DMS153 (cell line): ENCODE data around the gene KIF2A.
"Not testable (repeated sequence)": the region's sequence is repeated elsewhere in the genome, so short reads cannot be mapped to it uniquely, and the experiment has no call there.

Experiments used
- DNase-seq: peaks from one replicate; lab custom pipeline; 2025; lab: John Stamatoyannopoulos, UW

KIF2A gene

DNA sequence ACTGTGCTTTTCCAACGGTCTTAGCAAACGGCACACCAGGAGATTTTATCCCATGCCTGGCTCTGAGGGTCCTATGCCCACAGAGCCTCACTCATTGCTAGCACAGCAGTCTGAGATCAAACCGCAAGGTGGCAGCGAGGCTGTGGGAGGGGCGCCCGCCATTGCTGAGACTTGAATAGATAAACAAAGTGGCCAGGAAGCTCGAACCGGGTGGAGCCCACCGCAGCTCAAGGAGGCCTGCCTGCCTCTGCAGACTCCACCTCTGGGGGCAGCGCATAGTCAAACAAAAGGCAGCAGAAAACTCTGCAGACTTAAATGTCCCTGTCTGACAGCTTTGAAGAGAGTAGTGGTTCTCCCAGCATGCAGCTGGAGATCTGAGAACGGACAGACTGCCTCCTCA, 14.2 kb upstream of the KIF2A start:
- DNase-seq, result not testable (repeated sequence)

DNA sequence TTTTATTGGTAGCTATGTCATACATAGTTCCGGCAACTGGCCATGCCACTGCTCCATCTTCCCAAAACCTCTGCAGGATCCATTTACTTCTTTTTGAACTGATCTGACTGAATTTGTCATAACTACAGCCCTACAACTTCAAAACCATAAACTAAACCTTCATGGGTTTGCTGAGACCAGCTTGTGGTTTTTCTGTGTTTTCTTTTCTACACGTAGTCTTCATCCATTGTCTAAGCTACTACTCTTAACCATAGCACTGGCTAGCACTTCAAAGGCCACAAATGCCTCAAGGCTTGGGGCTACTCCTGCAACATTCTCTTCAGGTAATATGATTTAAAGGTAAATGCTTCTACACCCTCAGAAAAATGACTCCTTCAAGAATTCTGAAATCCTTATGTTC, 9.0 kb upstream of the KIF2A start:
- DNase-seq, result no peak

DNA sequence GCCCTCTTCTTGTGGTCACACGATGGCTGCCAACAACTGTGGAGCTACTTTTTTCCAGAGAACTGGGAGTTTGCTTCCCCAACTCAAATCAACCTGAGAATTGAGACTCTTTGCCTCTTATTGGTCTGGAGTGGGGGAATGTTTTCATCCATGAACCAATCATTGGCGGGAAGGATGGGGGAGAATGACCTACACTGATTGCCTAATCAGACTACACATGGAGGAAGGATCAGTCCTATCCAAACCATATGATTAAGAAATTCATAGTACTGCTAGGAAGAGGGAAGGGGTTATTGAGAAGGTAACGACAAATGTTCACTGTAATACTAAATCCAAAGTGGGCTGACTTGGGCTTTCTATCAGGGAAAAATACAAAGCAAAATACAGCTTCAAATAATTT, 7.9 kb upstream of the KIF2A start:
- no peak for DNase-seq

DNA sequence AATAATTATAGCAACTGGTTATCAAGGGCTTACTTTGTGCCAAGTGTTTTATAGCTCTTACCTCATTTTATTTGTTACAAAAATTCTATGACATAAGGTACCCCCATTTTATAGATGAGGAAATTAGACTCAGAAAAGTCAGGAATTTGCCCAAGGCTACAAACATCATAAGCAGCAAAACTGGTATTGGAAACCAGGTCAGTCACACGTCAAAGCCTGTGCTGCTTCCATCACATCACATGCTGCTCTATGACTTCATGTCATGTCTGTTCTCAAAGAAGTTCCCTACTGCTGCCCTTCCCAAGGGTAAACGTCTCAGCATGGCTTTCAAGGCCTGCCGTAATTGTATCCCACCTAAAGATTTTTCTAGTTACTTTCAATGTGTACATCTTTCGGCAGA, 6.9 kb upstream of the KIF2A start:
- no peak for DNase-seq

DNA sequence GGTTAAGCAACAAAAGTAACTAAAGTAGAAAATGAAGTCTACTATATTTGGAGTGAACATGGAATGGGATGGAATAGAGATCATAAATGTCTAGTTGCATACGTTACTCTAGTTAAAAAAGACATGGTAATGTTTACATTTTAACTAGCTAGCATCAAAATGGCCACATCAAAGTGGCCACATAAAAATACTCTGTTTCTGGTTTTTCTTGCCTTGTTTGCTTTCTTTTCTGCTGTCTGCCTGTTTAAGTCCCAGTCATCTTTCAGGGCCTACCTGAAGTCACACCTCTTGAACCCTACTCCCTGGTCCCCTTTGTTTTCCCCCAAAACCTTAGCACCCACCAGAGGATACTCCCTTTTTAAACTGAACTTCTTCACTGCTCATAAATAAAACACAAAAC, 6.4 kb upstream of the KIF2A start:
- DNase-seq, result no peak

DNA sequence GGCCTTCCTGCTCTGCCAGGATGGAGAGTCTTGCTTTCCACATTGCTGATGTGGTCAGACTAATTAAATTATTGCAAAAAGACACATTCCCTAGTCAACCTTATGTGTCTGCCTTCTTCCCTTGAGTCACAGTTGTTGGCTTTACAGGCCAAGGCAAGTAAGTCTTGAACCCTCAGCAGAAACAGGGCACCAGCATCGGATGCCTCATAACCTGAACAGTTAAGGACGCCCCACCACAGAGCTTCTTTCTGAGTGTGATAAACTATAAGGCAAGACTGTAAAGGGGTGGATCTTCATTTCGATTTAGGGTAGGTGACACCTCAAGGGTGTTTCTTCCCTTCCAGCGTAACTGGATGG, 670 bp upstream of the KIF2A start:
- DNase-seq, result no peak

DNA sequence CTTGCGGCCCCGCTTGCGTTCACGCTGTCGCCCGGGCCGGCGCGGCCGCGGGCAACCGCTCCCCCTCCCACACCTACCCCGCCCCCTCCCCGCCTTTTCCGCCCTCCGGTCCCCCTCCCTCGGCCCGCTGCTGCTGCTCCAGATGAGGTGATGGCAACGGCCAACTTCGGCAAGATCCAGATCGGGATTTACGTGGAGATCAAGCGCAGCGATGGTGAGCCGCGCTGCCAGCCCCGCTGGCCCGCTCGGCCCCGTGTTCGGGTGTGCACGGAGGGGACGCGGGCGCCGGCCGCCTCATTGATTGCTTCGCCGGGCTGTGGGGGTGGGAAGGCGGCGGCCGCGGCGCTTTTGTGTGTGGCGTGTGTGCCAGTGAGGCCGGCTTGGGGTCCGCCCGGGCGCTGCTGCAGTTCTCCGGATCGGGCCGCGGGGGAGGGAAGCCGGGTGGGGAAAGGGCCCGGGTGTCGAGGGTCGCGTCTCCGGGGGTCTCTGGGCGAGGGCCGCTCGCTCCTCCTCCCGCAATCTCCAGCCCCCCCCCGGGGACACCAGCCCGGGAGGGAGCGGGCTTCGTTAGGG, 403 bp downstream of the KIF2A start:
- no peak for DNase-seq

DNA sequence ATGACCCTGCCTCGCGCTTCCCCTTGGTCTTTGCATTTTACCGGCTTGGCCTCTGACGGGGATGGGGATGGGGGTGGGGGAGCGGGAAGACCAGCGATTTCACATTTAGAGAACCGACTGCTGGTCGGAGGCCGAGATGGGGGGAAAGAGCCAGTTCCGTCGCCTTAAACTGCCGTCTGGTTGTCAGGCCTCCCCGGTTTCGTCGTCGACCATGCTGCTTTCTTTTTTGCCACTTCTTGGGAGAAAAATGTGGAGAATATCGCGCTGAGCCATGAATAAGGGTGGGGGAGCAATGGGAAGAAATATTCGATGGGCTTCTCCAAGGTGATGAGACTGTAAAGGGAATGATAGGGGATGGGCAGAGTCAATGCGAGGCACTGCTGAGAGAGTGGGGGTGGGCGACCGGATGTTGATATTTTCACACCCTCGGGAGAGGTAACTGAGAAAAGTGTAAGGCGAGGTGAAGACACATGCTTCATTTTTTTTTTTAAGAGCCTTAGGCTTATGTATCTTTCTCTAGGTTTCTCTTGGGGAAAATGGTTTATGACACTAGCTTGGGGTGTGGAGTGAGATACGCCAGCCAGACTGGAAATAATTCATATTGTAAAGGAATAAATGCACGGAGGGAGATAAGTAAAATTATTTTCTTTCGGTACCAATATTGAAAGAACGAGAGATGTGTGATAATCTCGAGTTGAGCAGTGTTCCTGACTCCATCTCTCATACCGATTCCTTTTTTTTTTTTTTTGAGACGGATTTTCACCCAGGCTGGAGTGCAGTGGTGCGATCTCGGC, 1.1 kb downstream of the KIF2A start:
- no peak for DNase-seq

DNA sequence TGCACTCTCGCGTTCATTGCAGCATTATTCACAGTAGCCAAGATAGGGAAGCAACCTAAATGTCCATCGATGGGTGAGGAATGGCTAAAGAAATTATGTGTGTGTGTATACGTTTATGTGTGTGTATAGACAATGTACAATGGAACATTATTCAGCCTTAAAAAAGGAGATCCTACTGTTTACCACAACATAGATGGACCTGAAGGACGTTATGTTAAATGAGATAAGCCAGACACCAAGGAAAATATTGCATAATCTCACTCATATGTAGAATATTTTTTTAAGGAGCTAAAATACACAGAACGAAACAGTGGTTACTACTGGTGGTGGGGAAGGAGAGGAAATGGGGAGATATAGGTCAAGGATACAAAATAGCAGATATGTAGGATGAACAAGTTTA, 2.4 kb downstream of the KIF2A start:
- no peak for DNase-seq

DNA sequence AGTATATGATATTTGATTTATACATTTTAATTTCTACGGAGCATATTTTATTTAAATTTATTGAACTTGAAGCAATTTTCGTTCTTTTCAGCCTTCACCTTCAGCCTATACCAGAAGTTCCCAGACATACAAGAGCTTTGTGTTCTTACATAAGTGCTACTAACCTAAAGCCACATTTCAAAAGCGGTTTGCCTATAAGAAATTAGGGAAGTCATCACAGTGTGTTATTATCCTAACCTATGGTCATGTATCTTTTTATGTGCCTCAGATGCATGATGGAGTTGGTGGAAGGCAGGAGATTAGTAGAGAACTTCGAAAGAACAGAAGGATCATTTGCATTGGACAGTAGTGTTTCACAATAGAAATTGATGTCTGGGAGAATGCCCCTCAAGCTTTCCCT, 3.1 kb downstream of the KIF2A start:
- no peak for DNase-seq

DNA sequence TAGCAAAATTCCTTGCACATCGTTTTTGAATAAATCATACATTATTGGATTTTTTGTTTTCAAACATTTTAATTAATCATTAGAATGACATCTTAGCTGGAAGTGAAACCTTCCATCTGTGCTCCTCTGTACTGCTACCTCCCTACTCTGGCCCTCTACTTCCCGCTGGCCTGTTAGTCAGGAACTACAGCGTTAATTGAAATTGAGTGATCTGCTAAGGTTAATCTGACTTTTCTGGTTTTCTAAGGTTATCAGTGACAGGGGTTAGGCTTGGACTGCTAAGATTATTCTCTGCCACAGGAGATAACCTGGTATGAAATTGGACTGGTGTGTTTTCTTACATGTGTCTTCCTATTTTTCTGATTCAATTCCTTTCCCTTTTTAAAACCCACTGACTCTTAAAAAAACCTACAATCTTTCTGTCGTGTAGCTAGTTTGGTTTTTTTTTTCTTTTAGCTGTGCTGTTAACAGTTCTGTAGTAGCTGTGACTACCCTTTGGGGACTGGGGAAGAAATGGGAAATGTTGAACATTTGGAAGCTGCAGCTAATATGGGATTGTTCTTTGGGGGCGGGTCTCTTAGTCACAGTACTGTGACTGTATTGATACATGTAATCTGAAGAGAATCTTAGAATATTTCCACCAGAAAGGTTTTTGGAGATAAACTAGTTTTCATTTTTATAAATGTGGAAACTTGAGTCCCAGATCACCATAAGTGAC, 4.6 kb downstream of the KIF2A start:
- DNase-seq, result no peak

DNA sequence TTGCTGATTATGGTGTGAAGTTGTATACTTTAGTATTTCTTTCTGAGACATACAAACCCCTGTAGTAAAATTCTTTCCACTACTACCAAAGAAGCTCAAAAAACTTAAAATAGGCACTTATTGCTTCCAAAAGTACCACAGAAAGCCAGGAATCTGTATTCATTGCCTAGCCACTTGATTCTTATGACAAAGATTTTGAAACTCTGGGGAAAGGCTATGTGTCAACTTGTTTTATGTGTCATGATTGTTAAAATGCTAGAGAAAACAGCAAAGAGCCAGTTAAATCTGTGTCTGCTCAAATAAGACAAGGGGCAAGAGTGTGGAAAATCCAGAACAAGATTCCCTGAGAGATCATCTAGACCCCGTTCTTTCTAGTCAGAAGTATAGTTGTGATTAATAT, 6.0 kb downstream of the KIF2A start:
- DNase-seq, result no peak

DNA sequence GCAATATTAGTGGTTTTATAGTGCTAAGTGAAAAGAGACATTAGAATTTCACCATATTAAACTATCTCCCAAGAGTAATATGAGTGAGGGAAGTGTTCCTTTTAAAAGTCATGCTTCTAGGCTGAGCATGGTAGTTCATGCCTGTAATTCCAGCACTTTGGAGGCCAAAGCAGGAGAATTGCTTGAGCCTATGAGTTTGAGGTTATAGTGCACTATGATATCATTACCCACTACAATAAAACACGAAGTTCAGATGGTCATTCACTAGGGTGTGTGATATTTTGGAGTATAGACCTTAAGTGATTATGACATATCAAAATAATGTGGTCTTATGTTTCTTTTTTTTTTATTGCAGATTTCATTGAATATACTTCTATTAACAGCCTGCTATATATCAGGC, 6.7 kb downstream of the KIF2A start:
- no peak for DNase-seq

DNA sequence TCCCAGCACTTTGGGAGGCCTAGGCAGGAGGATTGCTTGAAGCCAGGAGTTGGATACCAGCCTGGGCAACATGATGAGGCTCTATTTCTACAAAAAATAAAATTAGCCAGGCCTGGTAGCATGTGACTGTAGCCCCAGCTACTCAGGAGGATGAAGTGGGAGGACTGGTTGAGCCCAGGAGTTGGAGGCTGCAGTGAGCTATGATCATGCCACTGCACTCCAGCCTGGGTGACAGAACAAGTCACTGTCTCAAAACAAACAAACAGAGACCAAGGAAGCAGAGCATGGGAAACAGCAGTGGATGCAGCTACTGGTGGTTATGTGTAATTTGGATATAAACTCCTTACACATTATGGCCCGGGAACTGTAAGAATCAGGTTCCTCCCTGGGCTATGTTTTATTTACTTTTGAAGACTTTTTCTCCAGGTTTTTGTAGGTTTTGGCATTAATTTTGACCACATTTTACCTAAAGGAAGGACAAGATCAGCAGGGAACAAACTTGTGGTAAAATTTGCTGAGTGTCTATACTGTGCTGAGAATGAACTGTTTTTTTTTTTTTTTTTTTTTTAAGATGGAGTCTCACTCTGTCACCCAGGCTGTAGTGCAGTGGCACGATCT, 8.3 kb downstream of the KIF2A start:
- DNase-seq, result no peak

DNA sequence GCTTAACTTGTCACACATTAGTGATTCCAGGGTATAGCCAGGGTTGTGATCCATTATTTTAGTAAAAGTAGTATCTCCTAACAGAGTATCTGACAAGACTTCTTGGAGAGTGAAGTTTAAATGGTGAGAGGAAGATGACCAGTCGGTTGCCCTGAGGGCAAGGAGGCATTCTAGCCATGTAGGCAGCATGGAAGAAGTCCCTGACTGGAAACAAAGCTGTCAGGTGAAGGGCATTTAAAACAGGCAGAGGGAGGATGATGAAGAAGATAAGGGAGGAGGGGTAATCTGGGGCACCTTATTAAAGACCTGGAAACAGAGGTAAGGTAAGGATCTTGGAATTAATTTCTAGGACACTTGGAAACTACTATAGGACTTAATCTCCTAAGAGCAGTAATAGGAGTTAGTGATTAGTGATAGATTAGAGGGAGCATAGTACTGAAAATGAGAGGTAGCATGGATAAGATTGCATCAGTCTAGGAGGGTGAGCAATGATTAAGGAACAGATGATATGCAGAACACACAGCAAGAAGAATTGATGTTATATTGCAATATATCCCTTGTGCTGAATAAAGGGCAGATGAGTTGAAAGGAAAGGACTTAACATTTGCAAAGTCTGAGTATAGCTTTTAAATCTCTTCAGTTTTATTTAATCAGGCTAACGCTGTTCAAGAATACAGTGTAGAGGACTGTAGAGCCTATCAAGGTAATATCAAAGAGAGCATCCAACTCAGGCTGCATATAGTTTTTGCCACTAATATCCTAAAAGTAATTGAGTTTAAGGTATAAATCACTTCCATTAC, 9.6 kb downstream of the KIF2A start:
- DNase-seq, result no peak

DNA sequence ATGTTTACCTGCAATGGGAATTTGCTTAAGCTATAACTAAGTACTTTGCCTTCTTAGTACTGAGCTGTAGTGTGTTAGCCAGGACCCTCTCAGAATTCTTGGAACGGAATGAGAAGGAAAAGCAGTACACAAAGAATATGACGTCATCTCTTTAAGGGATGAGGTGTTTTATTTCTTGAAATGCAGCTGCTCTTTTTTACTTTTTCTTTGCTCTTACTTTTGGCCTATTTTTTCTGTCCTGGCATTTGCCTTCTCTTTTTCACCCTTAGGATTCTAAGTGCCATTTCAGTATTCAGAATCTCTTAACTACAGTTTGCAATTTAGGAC, 10.1 kb downstream of the KIF2A start:
- no peak for DNase-seq

DNA sequence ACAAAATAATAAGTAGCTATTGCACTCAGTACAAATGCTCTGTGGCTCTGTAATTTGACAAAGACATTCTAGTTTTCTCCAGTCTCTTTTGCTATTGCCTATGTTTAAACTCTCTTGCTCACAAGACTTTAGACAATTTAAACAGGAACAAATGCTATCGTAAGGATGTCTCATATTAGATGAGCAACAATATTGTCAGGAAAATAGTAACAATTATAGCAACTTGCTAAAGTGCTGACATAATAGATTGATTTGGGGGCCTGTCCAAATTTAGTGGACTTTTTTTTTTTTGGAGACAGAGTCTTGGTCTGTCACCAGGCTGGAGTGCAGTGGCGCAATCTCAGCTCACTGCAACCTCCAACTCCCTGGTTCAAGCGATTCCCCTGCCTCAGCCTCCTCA, 11.8 kb downstream of the KIF2A start:
- no peak for DNase-seq

DNA sequence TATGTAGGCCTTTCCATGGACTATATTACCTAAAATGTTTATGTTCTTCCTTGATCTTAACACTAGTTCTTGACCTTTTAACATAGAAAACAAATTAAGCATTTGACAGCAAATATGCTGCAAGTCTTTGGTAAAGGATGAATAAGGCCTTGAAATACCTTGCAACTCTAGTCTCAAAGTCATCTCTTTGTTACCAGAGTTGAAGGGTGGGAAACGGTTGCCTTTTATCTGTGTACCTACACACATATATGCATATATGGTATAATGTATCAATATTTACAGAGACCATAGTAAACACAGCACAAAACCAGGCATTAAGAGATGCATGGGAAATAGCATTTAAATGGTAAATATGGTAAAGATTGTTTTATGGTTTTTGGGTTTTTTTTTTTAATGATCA, 16.5 kb downstream of the KIF2A start:
- DNase-seq, result no peak

DNA sequence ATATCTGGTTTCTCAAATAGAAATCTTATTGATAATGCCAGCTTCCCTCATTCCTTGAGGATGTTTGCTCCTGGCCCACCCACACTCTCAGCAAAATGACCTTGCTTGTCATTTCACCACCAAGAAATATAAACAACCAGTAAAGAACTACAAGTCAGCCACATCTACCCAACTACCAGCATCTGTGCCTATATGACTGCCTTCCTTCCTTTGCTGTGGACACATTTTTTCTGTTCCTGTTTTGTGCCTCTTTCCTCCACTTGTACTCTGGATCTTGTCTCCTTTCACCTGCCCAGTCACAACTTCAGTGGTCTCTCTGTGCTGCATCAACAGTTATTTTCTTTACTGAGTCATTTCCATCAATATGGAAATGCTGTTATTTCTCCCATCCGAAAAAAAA, 20.3 kb downstream of the KIF2A start:
- no peak for DNase-seq

DNA sequence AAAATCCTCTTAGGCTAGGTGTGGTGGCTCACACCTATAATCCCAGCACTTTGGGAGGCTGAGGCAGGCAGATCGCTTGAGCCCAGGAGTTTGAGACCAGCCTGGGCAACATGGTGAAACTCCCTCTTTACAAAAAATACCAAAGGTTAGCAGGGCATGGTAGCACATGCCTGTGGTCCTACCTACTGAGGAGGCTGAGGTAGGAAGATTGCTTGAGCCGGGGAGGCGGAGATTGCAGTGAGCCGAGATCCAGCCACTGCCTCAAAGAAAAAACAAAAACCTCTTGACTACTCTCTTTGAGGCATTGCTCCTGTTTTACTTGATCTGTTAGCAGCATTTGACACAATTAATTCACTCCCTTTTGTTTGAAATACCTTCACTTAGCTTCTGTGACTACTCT, 20.7 kb downstream of the KIF2A start:
- DNase-seq, result no peak

DNA sequence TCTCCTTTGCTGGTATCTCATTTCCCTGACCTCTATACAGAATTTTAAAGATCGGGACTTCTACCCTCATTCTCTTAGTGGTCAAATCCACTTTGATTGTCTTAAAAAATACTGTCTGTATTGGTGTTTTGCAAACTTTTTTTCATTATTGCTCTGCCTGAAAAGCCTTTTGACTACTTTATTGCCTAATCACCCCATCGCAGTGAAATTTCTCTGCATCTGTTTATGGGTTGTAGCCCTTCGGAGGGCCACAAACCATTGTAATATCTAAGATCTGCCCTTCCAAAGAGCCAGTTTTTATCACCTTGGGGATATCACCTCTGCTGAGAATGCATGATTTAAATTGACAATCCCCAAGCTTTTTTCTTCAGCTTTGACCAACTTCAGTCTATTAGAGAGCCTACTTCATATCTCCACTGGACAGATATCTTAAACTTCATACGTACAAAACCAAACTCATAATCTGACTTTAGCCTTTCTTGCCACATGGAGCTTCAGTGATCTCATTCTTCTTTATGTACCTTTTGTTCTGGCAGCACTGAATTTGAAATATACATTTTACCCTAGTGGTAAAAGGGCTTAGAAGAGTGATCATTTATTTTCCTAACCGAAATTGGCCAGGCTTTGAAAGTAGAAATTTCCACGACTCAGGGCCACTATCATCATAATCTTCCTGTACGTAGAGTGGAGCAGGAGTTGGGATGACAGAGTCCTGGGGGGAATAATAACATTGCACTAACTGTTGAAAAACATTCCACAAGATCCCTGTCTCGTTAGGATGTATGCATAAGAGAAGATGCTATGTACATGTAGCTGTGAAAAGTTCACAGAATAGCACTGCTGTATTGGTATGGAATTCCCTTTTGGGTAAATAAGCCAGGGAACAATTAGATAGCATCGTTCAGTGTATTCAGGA, 21.4 kb downstream of the KIF2A start:
- DNase-seq, result no peak
